ENCODE data around the gene PKNOX2.

DNA sequence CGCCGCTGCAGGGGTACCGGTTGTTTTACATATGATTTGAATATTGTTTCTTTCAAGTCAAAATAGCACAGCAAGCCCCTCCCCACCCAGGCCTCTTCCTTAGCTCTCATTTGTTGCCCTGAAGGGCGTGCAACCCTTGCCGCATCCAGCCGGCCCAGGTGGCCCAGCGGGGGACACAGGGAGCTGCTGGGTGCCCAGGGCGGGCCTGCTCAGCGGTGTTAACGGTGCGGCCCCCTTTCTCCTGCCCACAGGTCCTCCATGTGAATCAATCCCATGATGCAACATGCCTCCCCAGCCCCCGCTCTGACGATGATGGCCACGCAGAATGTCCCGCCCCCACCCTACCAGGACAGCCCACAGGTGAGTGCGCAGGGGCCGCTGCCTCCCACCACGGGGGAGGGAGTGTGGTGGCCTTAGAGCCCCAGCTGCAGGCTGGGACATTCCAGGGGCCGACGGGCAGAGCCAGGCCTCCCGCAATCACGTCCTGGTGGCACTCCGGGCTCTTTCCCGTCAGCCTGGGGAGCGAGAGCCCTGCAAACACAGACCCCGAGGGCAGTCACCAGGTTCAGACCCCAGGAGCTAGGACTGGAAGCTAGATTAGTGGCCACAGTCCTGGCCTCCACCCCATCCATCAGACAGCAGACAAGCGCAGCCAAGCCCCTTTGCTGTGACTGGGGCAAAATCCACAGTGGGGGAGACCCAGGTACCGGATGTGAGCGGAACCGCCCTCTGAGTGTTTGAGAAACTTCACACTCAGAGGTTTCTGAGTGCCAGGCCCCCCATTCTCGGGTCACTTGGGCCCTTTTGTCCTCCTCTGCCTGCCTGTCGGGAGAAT, 186.7 kb downstream of the PKNOX2 start:
- TF ChIP-seq, protein P1, sequence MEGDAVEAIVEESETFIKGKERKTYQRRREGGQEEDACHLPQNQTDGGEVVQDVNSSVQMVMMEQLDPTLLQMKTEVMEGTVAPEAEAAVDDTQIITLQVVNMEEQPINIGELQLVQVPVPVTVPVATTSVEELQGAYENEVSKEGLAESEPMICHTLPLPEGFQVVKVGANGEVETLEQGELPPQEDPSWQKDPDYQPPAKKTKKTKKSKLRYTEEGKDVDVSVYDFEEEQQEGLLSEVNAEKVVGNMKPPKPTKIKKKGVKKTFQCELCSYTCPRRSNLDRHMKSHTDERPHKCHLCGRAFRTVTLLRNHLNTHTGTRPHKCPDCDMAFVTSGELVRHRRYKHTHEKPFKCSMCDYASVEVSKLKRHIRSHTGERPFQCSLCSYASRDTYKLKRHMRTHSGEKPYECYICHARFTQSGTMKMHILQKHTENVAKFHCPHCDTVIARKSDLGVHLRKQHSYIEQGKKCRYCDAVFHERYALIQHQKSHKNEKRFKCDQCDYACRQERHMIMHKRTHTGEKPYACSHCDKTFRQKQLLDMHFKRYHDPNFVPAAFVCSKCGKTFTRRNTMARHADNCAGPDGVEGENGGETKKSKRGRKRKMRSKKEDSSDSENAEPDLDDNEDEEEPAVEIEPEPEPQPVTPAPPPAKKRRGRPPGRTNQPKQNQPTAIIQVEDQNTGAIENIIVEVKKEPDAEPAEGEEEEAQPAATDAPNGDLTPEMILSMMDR (conservative IDR thresholded peaks at IDR 0.05; ENCODE audit: low read length), result no peak
- no peak for TF ChIP-seq EZH2phosphoT487 (IDR thresholded peaks at IDR 0.05; ENCODE audit: borderline replicate concordance, low read depth, low read length)

Data from OCI-LY7 (cell line).